CD4-positive, alpha-beta T cell treated with Interleukin-6 for 4 hours (primary cell): ENCODE measurements around the gene TSPAN7.

Experiments used
- DNase-seq: peaks from one replicate; pipeline ENCODE4 v3.0.0-alpha.2; 2020; ENCODE audit warnings: mixed read lengths

TSPAN7 gene

GRCh38 chrX:38596939-38597338 is 35.6 kb downstream of the TSPAN7 start:
- no peak for DNase-seq

GRCh38 chrX:38599796-38600755 is 38.7 kb downstream of the TSPAN7 start:
- no peak for DNase-seq

DNA sequence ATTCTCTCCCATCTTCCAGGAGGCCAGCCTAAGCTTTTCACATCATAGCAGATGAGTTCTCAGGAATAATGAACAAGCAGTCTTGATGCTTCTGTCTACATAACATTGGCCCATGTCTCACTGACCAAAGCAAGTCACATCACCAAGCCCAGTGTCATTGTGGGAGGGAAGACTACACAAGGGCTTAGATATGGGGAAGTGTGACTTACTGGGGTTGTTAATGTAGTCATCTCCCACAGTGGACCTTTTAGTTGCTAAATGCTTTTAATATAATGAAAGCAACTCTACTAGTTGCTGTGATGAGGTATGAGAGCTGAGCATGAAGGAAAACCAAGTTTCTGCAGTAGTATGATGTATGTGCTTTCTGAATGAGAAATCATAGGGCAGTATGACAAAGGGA is 40.5 kb downstream of the TSPAN7 start:
- no peak for DNase-seq

DNA sequence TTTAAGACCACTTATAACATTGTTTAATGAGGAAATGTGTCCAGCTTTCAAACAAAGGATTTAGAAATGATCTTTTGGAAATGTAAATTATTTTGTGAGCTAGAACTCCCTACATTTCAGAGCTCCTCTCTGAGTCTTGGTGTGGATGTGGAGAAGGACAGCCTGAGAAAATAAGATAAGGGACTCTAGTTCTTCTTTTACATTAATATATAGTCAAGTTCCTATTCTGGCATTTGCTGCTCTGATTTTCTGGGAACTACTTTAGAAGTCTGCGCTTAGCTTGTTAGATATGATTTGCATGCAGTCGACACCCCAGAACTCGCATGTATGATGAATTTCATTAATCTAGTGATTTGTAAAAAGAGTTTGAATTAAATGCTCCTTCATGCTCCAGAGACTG is 45.5 kb downstream of the TSPAN7 start:
- no peak for DNase-seq

- DNase-seq, result no peak
These were observed 46.6 kb downstream of the TSPAN7 start for GRCh38 chrX:38607976-38608375.

- no peak for DNase-seq
These were observed 49.5 kb downstream of the TSPAN7 start for GRCh38 chrX:38610849-38611248.

GRCh38 chrX:38612281-38612680 is 50.9 kb downstream of the TSPAN7 start:
- no peak for DNase-seq

DNA sequence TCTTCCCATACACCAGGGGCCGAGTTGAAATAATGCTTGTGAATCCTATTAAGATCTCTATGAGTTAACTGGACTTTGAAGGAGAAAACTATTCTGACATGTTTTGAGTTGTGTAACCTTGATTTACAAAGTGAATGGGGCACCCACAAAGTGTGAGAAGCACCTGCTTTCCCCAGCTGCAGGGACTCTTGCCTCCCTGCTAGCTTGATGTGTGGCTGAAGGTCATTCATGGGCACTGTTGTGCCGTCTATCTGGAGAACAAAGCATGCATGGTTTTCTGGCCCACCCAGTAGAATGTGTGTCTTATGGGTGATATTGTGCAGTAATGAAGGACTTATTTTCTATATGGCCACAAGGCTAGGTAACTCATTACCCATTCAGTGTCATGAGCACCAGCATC is 53.1 kb downstream of the TSPAN7 start:
- no peak for DNase-seq

DNA sequence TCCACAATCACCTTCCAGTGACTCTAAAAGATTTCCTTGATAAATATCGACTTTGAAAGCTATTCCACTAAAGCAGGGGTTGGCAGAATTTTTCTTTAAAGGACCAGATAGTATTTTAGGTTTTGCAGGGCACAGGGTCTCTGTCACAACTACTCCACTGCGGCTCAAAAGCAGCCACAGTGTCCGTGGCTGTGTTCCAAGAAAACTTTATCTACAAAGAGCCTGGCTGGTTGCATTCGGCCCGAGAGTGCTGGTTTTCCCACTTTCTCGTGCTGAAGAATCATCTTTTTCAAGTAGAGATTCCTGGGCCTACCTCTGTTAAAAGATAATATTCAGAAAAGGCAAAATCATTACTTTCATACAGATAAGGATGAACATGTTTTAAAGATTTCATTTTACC is 55.6 kb downstream of the TSPAN7 start:
- DNase-seq, result no peak

DNA sequence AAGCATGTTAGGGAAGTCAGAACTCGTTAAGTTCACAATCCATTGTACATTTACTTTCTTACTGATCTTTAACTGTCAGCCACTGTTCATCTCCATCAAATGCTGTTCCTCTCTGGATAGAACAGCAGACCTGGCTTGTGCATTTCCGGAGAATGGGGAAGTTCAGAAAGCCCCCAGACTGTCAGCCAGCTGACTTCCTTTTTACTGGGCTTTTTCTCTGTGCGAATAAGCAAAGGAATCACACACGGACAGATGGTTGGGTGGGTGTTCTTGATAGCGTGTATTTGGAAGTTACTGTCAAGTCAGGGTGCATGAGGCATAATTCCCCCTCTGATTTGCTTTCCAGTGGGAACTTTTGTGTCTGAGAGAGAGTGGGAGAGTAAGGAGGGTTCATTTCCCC is 56.8 kb downstream of the TSPAN7 start:
- no peak for DNase-seq

DNA sequence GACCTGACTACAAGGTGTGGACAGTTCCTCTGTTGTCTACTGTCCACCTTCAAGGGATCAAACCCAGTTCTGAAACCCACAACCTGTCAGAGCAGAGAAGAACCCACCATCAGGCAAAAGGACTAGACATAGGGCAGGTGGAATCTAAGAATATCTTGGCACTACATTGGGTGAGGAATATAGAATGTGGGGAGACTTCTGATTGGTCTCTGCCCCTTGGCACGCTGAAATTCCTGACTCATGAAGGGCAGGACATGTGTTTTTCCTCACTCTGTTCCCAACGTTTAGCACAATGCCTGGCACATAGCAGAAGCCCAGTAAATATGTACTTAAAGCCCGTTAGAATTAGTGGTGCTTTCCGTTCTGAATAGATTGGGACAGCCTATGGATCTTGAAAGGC is 59.3 kb downstream of the TSPAN7 start:
- DNase-seq, result no peak

GRCh38 chrX:38626296-38626695 is 65.0 kb downstream of the TSPAN7 start:
- no peak for DNase-seq

DNA sequence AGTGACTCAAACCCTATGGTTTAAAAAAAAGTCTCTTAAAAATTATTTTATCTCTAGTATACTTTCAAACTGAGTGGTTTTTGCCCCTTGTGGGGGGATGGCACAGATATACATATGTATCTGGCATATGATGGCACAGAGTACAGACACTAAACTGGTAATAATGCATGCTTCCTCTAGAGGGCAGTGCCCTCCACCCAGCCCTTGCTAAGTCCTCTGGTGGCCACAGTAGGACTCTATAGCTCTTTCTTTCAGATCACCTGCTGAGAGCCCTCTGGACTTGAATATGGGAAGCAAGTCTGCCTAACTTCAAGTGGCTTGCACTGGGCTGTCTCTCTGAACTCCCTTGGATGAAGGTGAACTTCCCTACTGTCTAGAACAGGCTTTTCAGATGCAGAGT is 66.3 kb downstream of the TSPAN7 start:
- peak; percentile 9 for DNase-seq

DNA sequence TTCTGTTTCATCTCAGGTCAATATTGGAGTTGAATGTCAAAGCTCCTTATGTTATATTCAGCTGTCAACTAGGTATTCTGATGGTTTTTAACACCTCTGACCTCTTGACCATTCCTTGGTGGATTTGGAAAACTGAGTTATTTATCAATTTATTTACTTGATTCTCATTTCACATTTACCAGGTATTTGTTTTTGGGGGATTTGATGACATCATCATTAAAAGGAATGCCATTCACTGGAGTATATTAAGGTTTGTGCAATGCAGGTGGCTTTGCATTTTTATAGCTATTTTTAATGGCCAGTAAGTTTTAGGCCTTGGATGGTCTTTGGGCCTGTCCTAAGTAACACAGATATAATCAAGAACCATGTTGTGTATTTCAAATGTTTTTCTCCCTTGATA is 67.2 kb downstream of the TSPAN7 start:
- DNase-seq, result no peak

DNA sequence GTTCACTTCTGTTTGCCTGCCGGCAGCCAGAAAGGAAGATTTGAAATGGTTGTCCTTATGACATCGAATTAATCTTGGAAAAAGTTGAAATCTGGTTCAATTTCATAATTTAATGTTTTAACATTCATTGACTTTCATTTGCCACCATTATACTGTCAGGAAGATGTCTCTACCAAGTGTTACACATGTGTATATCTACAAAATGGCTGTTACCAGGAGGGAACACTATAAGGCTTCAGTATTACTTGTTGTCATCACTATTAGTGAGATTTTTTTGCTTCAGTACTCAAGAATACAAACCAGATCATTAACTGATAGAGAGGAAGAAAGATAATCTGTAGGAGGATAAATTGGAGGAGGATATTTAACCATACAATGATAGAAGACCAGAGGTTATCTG is 71.2 kb downstream of the TSPAN7 start:
- DNase-seq, result no peak

DNA sequence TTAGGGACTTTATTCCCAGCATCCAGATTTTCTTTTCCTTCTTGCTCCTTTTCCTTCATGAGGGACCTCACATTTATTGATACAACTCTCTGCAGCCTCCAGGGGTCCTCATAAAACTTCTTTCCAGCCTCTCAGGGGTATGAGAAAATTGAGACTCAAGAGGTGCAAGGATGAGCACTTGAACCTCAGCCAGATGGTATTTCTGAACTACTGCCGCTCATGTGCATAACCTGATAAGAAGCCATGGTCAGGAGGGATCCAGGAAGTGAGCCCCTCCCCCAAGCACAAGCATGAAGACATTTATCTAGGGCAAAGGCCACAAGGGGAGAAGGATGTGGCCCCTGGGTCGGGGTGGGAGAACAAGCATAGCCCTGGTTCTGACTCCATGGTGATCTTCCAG is 73.3 kb downstream of the TSPAN7 start:
- DNase-seq, result no peak

GRCh38 chrX:38636949-38637819 is 75.8 kb downstream of the TSPAN7 start:
- DNase-seq, result no peak

GRCh38 chrX:38638952-38639529 is 77.7 kb downstream of the TSPAN7 start:
- DNase-seq, result no peak

DNA sequence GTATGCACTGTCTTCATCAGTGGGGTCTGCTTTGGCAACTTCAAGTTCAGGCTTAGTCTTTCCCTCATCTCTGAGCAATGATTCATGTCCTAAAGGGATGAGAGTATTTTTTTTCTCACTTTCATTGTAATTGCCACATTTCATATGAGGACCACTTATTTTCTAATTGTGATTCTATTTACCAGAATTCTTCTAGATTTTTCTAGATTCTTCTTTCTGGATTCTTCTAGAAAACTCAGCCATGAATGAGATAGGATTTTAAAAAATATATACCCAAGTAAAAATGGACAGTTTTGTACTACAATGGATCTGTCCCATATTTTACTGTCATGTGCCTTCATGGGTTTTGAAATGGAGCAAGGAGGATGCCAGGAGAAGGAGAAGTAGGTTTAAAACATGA is 78.4 kb downstream of the TSPAN7 start:
- no peak for DNase-seq

DNA sequence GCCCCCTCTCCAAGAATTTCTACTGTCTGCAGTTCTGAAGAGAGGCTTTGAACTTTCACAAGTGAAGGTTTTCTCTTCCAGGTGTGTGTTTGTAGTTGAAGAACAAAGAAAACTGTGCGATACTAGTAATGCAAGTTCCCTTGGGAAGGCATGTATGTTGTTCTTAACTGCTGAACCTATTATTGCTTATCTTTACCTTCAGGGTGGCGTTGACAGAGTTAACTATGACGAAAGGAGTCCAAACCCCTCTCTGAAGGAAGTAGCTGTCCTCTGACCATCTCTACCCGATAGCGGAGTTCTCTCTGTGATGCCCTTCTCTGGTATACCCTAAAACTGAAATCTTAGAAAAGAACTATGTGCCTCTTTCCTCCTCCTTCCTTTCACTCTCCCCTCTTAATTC is 79.9 kb downstream of the TSPAN7 start:
- no peak for DNase-seq

GRCh38 chrX:38643903-38644302 is 82.6 kb downstream of the TSPAN7 start:
- no peak for DNase-seq

GRCh38 chrX:38646129-38646528 is 84.8 kb downstream of the TSPAN7 start:
- DNase-seq, result no peak

DNA sequence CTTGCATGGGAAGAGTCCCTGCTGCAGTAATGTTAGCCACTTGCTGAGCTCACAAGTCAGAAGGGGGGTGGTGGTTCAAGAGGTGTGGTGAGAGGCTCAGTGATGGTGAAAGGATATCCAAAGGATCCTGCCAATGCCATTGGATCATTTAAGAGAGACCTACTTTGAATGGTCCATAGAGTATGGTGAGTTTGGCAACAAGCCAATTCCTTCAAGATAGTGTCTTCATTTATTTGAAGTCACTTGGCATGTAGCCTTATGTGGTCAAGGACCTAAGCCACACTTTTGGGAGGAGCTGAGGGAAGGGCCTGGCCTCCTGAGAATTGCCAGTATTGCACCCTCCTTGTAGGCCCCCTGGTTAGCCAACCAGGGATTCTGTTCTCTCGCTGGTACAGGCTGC is 87.9 kb downstream of the TSPAN7 start:
- no peak for DNase-seq
